GM20431 (cell line): Measurements from ENCODE around the gene BCL11B.

ENCODE experiments used
- in situ Hi-C: fragments of 300-500 bp; cut with MseI, MboI; formaldehyde crosslinking; loops from one replicate; pipeline ENCODE4 v1.15.0; 2020; ENCODE audit warnings: low sequenced_read_pairs; ENCODE audit not compliant: unreplicated experiment

BCL11B gene

GRCh38 chr14:99257122-99257672 is 14.8 kb downstream of the BCL11B start:
- in situ Hi-C loops = no loop called here

- in situ Hi-C loops = no loop called here
These were observed 15.5 kb downstream of the BCL11B start for GRCh38 chr14:99256483-99256874.

- in situ Hi-C loops = no loop called here
These were observed 16.1 kb downstream of the BCL11B start for GRCh38 chr14:99255621-99256482.

- in situ Hi-C loops = no loop called here
These were observed 17.5 kb downstream of the BCL11B start for GRCh38 chr14:99254328-99255009.

- in situ Hi-C loops = no loop called here
These were observed 18.1 kb downstream of the BCL11B start for GRCh38 chr14:99253890-99254289.

GRCh38 chr14:99252940-99253868 is 18.8 kb downstream of the BCL11B start:
- in situ Hi-C loops = no loop called here

GRCh38 chr14:99252443-99252939 is 19.5 kb downstream of the BCL11B start:
- in situ Hi-C loops = no loop called here

- in situ Hi-C loops = no loop called here
These were observed 20.3 kb downstream of the BCL11B start for GRCh38 chr14:99251721-99252120.

GRCh38 chr14:99250636-99251208 is 21.3 kb downstream of the BCL11B start:
- in situ Hi-C loops = no loop called here

- in situ Hi-C loops = no loop called here
These were observed 22.6 kb downstream of the BCL11B start for GRCh38 chr14:99249389-99249788.

GRCh38 chr14:99248761-99249171 is 23.2 kb downstream of the BCL11B start:
- in situ Hi-C loops = no loop called here

- in situ Hi-C loops = no loop called here
These were observed 24.2 kb downstream of the BCL11B start for GRCh38 chr14:99247772-99248171.

- in situ Hi-C loops = no loop called here
These were observed 24.8 kb downstream of the BCL11B start for GRCh38 chr14:99247101-99247729.

GRCh38 chr14:99246536-99247097 is 25.4 kb downstream of the BCL11B start:
- in situ Hi-C loops = no loop called here

- in situ Hi-C loops = no loop called here
These were observed 26.2 kb downstream of the BCL11B start for GRCh38 chr14:99245564-99246511.

GRCh38 chr14:99244941-99245563 is 26.9 kb downstream of the BCL11B start:
- in situ Hi-C loops = no loop called here

- in situ Hi-C loops = no loop called here
These were observed 27.6 kb downstream of the BCL11B start for GRCh38 chr14:99244367-99244901.
